ENCODE results near the gene MYH14. TPM values are rescaled to one million over a fixed set of nuclear protein-coding genes. Genes with fewer than 3 reads are reported as not detected.

The MYH14 gene
- total and polyA plus RNA-seq, 9 of the 15 experiments (the other 6 are each of a cell fraction or from before 2014, with no cell fraction given), result 0.04 to 0.86 (median 0.19) TPM; not detected in 2

DNA sequence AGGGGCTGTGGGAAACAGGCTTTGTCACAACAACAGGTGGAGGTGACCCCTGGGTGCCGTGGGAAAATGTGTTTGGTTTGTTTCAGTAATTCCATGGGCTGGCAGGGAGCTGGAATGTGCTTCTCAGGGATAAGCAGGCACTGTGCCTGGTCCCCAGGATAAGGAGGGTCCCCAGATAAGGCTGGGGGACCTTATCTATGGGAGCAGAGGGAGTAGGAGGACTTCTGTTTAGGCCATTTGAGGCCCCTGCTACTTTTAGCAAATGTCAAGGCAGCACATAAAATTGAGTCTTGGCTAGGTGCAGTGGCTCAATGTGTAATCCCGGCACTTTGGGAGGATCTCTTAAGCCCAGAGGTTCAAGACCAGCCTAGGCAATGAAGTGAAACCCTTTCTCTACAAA is 66.2 kb downstream of the MYH14 start (continued):
- TF ChIP-seq ZNF589 (CRISPR knock-in tag; IDR thresholded peaks at IDR 0.05; ENCODE audit: low read depth) (no peak; the same call in 1 of the 2 replicates), ZNF23 (CRISPR knock-in tag; IDR thresholded peaks at IDR 0.05) (no peak), ZNF217 (CRISPR knock-in tag; IDR thresholded peaks at IDR 0.05) (no peak), ZNF76 (CRISPR knock-in tag; IDR thresholded peaks at IDR 0.05; ENCODE audit: borderline replicate concordance) (no peak), ZNF445 (CRISPR knock-in tag; IDR thresholded peaks at IDR 0.05; ENCODE audit: low read depth) (no peak), RHOXF2B (CRISPR knock-in tag; conservative IDR thresholded peaks at IDR 0.05) (no peak), ZFX (CRISPR knock-in tag; IDR thresholded peaks at IDR 0.05) (peak; percentile 28; the same call in 1 of the 2 replicates), YBX1 (IDR thresholded peaks at IDR 0.05) (no peak), BCL6 (CRISPR knock-in tag; IDR thresholded peaks at IDR 0.05) (no peak), ZBTB17 (CRISPR knock-in tag; IDR thresholded peaks at IDR 0.05) (no peak), HNRNPL (IDR thresholded peaks at IDR 0.05; ENCODE audit: low read depth, low read length) (no peak), ZNF143 (CRISPR knock-in tag; IDR thresholded peaks at IDR 0.05) (no peak), ARID4B (CRISPR knock-in tag; IDR thresholded peaks at IDR 0.05) (no peak), NR2C2 (CRISPR knock-in tag; IDR thresholded peaks at IDR 0.05) (no peak), NR2C2 (tag; IDR thresholded peaks at IDR 0.05) (no peak), ARID1B (IDR thresholded peaks at IDR 0.05) (peak; percentile 99), PHTF2 (CRISPR knock-in tag; IDR thresholded peaks at IDR 0.05) (no peak), U2AF1 (optimal IDR thresholded peaks at IDR 0.05; ENCODE audit: low read depth, low read length) (no peak), TEAD1 (CRISPR knock-in tag; IDR thresholded peaks at IDR 0.05) (peak in 1 of 2 experiments; percentile 84; a peak in 2 of 4 replicates), ATF2 (CRISPR knock-in tag; IDR thresholded peaks at IDR 0.05) (no peak), ZNF253 (CRISPR knock-in tag; conservative IDR thresholded peaks at IDR 0.05) (no peak), CCAR2 (IDR thresholded peaks at IDR 0.05; ENCODE audit: low read depth, low read length) (no peak), SMARCC2 (IDR thresholded peaks at IDR 0.05; ENCODE audit: low read depth) (peak; percentile 92)
- TF ChIP-seq, protein P1, sequence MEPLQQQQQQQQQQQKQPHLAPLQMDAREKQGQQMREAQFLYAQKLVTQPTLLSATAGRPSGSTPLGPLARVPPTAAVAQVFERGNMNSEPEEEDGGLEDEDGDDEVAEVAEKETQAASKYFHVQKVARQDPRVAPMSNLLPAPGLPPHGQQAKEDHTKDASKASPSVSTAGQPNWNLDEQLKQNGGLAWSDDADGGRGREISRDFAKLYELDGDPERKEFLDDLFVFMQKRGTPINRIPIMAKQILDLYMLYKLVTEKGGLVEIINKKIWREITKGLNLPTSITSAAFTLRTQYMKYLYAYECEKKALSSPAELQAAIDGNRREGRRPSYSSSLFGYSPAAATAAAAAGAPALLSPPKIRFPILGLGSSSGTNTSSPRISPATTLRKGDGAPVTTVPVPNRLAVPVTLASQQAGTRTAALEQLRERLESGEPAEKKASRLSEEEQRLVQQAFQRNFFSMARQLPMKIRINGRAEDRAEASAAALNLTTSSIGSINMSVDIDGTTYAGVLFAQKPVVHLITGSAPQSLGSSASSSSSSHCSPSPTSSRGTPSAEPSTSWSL (CRISPR knock-in tag; IDR thresholded peaks at IDR 0.05; ENCODE audit: borderline replicate concordance), result no peak

Data from K562 (cell line).